Neuron (in vitro differentiated cells): Measurements from ENCODE around the gene PEAK1.

Source experiments
- H2AFZ ChIP-seq: one replicate; pipeline ENCODE4 v1.6.1; 2013; ENCODE audit warnings: low read depth, mild to moderate bottlenecking, inconsistent platforms, low read length, moderate library complexity
- H3K27me3 ChIP-seq: one replicate; pipeline ENCODE4 v1.6.1; 2013; ENCODE audit warnings: low read length; ENCODE audit not compliant: insufficient read depth
- H3K36me3 ChIP-seq: one replicate; pipeline ENCODE4 v1.6.1; 2013; ENCODE audit warnings: low read length; ENCODE audit not compliant: insufficient read depth
- H3K4me1 ChIP-seq: one replicate; pipeline ENCODE4 v1.6.1; 2013; ENCODE audit warnings: low read length; ENCODE audit not compliant: insufficient read depth
- H3K4me3 ChIP-seq: 2 replicates; pipeline ENCODE4 v1.5.1; 2013; ENCODE audit warnings: mild to moderate bottlenecking, low read length, moderate library complexity
- H3K9me3 ChIP-seq: one replicate; pipeline ENCODE4 v1.6.1; 2013; ENCODE audit warnings: low read length

The PEAK1 gene

DNA sequence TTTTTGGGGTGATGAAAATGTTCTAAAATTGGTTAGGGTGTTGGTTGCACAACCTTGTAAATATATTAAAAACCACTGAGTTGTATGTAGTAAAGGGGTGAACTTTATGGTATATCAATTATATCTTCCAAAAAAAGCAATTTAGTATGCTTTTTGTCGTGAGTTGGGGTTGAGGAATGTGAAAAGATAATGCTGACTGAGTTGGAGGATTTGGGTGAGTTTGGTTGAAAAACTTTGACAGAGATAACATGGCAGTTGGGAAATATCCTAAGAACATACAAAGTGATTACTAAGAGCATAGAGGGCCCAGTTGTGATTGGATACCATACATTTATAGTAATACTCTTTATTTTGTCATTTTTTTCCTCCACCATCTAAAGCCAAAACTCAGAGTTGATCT, 34.4 kb upstream of the PEAK1 start:
- Histone ChIP-seq H3K9me3 (peaks cover 7% of the 10 kb centered on the region), H3K4me1 (no peaks in the 10 kb centered on the region), H3K4me3 (no peak overlapping the region), H3K27me3 (no peaks in the 10 kb centered on the region), H3K36me3 (peaks cover 17% of the 10 kb centered on the region), H2AFZ (no peak overlapping the region)

DNA sequence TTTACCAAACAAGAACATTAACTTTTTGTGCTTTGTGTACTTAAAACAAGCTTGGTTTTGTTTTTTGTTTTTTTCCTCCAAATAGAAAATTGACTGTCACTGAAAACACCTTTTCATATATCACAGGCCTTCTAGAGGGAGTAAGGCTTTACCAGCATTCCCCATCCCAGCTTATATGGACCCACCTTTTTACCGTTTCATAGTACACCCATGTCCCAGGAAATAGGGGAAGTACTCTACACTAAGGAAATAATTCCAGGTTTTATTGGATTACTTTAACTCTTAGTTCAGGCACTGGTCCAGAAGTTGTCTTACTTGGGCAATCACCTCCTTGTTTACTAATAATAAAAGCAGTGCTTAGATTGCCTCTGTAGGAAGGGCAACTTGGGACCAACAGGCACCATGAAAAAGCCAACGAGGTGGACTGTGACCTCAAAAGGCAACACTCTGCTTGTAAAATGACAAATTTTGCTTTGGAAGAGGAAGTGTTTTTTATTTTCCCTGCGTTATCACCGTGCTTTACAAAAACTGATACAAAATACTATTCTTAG, 27.0 kb upstream of the PEAK1 start:
- H2AFZ ChIP-seq = no peak overlapping the region
- no peak overlapping the region for H3K4me3 ChIP-seq

DNA sequence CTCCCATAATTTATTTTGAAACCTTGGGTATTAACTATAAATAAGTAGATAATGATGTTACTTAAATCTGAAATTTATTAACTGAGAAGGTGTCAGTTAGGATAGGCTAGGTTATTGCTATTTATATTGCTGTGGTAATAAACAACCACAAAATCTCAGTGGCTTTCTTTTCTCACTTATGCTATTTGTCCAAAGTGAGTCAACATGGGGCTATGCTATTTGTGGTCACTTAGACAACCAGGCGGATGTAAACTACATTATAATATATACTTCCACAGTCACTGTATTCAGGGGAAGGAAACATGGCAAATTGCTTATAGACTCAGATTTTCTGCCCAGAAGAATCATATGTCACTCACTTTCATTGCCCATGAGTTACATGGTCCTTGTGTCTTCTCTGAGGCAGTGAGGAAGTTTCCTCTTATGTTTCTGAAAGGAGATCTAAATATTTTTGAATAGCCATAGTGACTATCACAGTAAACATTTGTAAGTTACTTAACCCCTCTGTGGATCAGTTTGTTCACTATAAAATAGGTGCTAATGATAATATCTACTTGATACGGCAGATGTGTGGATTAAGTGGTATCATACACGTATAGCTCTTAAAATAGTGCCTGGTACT, 20.6 kb upstream of the PEAK1 start:
- H3K9me3 ChIP-seq = no peaks in the 10 kb centered on the region
- H3K27me3 ChIP-seq = no peaks in the 10 kb centered on the region
- H3K4me3 ChIP-seq = no peak overlapping the region
- no peak overlapping the region for H2AFZ ChIP-seq
- no peaks in the 10 kb centered on the region for H3K36me3 ChIP-seq
- H3K4me1 ChIP-seq = no peaks in the 10 kb centered on the region

More for the DNA sequence above, 27.0 kb upstream of the PEAK1 start:
- Histone ChIP-seq H3K9me3 (peaks cover 8% of the 10 kb centered on the region), H3K4me1 (no peaks in the 10 kb centered on the region), H3K27me3 (no peaks in the 10 kb centered on the region), H3K36me3 (peaks cover 13% of the 10 kb centered on the region)

DNA sequence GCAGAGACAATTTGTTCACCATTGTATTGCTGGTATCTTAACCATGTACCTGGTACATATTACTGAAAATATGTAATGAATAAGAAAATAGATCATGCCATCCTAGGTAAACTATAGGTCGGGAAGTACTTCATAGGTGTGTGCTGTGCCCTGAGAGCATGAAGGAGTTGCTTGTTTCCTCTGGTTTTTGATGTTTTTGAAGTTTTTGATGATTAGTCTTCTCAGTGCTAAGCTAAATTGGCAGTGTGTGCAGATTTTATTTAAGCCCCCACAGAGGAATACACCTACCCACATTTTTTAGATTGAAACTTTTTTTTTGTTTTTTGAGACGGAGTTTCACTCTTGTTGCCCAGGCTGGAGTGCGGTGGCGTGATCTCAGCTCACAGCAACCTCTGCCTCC, 17.4 kb upstream of the PEAK1 start:
- no peaks in the 10 kb centered on the region for H3K9me3 ChIP-seq
- H3K4me1 ChIP-seq = no peaks in the 10 kb centered on the region
- no peaks in the 10 kb centered on the region for H3K36me3 ChIP-seq
- H2AFZ ChIP-seq = no peak overlapping the region
- H3K27me3 ChIP-seq = no peaks in the 10 kb centered on the region
- no peak overlapping the region for H3K4me3 ChIP-seq

DNA sequence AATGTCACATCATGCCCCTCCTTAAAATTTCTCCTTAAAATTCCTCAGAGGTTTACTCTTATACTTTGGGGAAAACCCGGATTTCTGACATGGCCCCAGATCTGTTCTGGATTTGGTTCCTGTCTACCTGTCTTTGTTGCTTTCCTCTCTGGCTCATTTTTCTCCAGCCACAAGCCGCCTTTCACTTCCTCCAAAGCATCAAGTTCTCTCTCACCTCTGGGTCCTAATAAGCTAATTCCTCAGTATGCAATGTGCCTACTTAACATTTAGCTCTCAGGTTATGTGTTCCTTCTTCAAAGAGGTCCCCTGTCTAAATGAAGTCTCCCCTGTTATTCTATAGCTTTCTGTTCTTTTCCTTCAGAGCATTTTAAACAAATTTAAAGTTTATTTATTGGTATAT, 16.9 kb upstream of the PEAK1 start:
- H2AFZ ChIP-seq = no peak overlapping the region
- no peaks in the 10 kb centered on the region for H3K27me3 ChIP-seq
- no peaks in the 10 kb centered on the region for H3K36me3 ChIP-seq
- no peaks in the 10 kb centered on the region for H3K4me1 ChIP-seq
- H3K9me3 ChIP-seq = no peaks in the 10 kb centered on the region
- H3K4me3 ChIP-seq = no peak overlapping the region

DNA sequence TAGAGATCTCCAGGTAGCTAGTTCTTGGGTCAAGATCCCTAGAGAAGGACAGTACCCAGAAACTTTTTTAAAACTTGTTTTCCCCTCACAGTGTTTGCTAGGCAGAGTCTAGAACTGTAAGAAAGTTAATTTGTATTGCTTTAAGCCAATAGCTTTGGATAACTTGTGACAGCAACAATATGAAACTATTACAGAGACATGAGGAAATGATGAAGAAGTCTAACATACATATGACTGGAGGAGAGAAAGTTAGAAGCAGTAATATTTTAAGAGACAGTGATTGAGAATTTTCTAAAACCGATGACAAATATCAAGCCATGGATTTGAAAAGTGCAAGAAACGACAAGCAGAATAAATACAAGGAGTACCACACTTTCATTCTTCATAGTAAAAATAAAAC, 10.7 kb upstream of the PEAK1 start:
- H3K36me3 ChIP-seq = no peaks in the 10 kb centered on the region
- H3K4me1 ChIP-seq = no peaks in the 10 kb centered on the region
- no peak overlapping the region for H3K4me3 ChIP-seq

DNA sequence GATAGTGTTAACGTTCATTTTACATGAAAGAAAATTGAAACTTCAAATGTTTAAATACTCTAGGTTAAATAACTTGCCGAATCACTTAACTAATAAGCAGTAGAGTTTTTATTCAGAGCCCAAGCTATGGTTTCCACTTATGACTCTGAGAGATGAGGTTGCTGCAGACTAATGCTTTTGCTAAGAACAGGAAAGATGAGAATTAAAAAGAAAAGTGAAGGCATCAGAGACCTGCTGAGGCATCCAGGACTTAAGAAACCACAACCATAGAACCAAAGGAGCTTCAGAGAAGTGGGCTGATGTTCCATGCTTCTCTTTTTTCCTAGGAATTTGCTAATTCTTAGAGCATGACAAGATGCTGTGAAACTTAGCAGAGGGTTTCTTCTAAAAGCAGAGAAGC, 10.3 kb upstream of the PEAK1 start:
- no peak overlapping the region for H2AFZ ChIP-seq
- H3K36me3 ChIP-seq = no peaks in the 10 kb centered on the region
- no peaks in the 10 kb centered on the region for H3K4me1 ChIP-seq
- no peak overlapping the region for H3K4me3 ChIP-seq
- H3K27me3 ChIP-seq = no peaks in the 10 kb centered on the region
- H3K9me3 ChIP-seq = no peaks in the 10 kb centered on the region

More for the DNA sequence above, 10.7 kb upstream of the PEAK1 start:
- H3K27me3 ChIP-seq = no peaks in the 10 kb centered on the region
- H2AFZ ChIP-seq = no peak overlapping the region
- no peaks in the 10 kb centered on the region for H3K9me3 ChIP-seq

DNA sequence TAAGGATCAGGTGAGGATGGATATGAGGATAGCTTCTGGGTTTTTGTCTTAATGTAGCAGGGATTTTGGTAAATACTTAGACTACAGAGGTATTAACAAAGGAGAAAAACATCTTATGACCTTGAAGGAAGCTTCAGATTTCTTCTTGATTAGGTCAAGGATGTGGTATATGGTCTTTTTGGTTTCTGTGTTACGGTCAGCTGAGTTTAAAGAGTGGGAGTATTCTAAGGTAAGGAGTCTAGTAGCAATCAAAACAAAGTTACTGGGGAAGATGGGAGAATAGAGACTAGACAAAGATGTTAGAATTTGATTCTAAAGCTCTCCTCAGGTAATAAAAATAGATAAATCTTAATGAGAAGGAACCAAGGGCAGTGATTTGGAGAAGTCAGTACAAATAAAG, 7.0 kb upstream of the PEAK1 start:
- Histone ChIP-seq H2AFZ (no peak overlapping the region), H3K36me3 (no peaks in the 10 kb centered on the region), H3K4me3 (no peak overlapping the region), H3K27me3 (no peaks in the 10 kb centered on the region), H3K4me1 (peaks cover 3% of the 10 kb centered on the region), H3K9me3 (no peaks in the 10 kb centered on the region)

DNA sequence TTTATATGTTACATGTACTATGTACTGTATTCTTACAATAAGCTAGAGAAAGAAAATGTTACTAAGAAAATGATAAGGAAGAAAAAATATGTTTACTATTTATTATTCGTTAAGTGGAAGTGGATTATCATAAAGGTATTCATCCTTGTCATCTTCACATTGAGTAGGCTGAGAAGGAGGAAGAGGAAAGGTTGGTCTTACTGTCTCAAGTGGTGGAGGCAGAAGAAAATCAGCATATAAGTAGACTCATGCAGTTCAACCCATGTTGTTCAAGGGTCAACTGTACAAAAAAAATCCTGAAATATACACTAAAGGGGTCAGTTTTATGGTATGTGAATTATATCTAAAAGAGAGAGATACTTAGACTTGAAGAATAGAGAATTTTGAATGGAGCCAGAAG, 6.5 kb upstream of the PEAK1 start:
- peaks cover 8% of the 10 kb centered on the region for H3K4me1 ChIP-seq
- no peaks in the 10 kb centered on the region for H3K27me3 ChIP-seq
- H2AFZ ChIP-seq = no peak overlapping the region
- H3K4me3 ChIP-seq = no peak overlapping the region
- no peaks in the 10 kb centered on the region for H3K36me3 ChIP-seq
- no peaks in the 10 kb centered on the region for H3K9me3 ChIP-seq

DNA sequence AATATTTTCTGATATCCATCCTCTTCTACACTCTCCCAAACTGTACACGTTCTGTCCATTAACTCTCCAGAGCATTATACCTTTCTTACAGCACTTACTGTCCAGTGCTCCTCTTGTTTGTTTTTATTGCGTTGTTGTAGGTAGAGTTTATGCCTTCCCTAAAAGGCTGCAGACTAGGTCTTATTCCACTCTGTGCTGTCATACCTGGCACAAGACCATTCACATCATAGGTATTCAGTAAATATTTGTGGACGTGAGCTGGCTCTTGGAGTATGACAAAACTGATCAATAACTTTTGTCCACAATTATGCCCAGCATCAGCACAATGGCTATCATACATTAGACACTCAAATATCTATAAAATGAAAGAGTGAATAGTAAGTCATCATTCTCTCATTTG, 5.2 kb upstream of the PEAK1 start:
- peaks cover 12% of the 10 kb centered on the region for H3K4me1 ChIP-seq
- H3K4me3 ChIP-seq = no peak overlapping the region
- H3K36me3 ChIP-seq = no peaks in the 10 kb centered on the region
- no peaks in the 10 kb centered on the region for H3K27me3 ChIP-seq
- H2AFZ ChIP-seq = no peak overlapping the region
- no peaks in the 10 kb centered on the region for H3K9me3 ChIP-seq

DNA sequence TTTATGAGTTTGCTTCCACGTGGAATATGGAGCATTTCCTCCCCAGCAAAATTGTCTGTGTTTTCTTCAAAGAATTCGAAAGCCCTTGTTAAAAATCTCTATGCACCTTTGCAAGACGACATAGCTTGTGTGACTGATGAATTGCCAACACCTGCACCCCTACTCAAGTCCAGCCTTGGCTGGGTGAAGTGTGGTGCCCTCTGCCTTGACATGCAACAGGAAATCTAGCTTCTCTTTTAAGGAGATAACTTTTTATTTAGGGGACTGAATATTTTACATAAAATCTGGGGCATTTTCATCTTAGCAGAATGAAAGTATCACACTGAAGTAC, 1.4 kb upstream of the PEAK1 start:
- H3K4me1 ChIP-seq = peaks cover 22% of the 10 kb centered on the region
- H3K9me3 ChIP-seq = no peaks in the 10 kb centered on the region
- H2AFZ ChIP-seq = peak overlapping the region; percentile 97
- no peaks in the 10 kb centered on the region for H3K27me3 ChIP-seq
- H3K4me3 ChIP-seq = peak overlapping the region; percentile 92
- H3K36me3 ChIP-seq = no peaks in the 10 kb centered on the region

DNA sequence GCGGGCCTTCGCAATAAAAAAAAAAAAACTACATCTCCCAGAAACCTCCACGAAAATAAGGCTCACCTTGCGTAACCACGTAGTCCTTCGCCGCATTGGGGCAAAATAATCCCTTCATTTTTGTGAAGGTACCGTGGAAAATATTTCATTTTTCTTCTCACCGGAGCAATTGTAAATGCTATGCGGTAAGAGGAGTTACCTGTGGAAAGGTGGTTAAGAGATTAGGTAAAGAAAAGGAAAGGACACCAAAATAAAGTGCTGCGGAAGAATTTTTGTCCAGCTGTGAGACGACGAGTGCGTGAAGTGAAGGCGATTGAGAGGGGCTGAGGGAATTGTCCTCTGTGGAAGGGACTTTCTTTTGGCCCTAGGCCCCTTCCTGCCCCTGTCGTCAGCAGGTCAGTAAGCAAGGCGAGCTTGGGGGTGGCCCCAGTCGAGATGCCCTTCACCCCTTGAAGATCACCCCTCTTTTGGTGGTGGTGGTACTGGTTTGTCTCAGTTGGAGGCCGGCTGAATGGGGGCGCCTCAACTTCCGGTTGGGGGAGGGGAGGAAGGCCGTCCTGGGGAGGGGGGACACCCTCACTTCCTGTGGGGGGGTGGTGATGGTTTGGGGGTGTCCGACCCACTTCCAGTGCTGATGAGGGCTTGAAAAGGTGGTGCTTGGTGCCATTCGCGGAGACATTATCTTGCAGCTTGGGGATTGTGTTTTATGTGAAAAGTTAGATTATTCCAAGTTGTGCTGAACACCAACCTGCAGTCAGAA, 886 bp upstream of the PEAK1 start, which contains the start of gene HMG20A:
Gene HMG20A (plus strand): TSS at position 279 of the 760 bp plus-strand sequence. CDS start 37,520 bp downstream, outside the sequence.
- H3K27me3 ChIP-seq = no peaks in the 10 kb centered on the region
- no peaks in the 10 kb centered on the region for H3K9me3 ChIP-seq
- H2AFZ ChIP-seq = peak within 1 kb of the TSS; percentile 97
- no peaks in the 10 kb centered on the region for H3K36me3 ChIP-seq
- peak within 1 kb of the TSS; percentile 92 for H3K4me3 ChIP-seq
- peaks cover 22% of the 10 kb centered on the region for H3K4me1 ChIP-seq

DNA sequence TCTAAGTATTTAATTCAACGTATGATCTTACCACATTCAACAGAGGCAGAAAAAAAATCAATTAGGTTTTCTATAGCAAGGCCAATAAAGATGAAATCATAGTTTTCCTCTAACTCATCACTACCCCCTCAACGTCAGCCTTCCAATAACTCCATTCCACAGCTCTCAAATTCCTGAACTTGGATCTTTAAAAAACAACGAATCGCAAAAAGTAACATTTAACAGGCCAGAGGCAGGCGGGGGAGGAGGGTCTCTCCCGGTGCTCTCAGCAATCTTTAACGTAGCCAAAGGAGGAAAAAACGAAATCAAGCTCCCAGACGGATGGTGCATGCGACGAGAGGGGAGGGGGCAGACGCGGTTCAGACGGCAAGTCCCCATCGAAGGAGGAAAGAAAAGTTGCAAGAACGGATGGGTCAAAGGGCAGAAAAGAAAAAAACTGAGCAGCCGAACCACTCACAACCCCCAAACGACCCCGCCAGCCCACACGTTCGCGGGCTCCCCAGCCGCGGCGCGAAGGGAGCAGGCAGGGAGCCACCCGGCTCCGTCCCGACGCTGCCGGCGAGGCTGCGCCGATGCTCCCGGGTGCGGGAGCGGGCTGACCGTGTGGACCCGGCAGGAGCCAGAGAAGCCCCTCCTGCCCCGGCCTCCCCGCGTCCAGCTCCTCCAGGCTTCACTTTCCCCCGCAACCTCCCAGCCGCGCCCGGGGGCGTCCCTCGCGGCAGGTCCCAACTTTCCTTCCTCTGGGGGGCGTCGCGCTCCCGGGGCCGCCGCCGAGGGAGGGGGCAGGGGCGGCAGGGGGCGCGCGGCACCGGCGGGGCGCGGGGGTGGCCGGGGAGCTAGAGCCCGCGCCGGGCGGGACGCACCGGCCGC, 703 bp downstream of the PEAK1 start:
- H3K4me3 ChIP-seq = peak overlapping the region; percentile 92
- no peaks in the 10 kb centered on the region for H3K36me3 ChIP-seq
- H3K4me1 ChIP-seq = peaks cover 22% of the 10 kb centered on the region
- H3K27me3 ChIP-seq = no peaks in the 10 kb centered on the region
- peak overlapping the region; percentile 42 for H2AFZ ChIP-seq
- H3K9me3 ChIP-seq = no peaks in the 10 kb centered on the region
